ENCODE data around the gene NSG2. TPM values are rescaled to one million over a fixed set of nuclear protein-coding genes. Genes with fewer than 3 reads are reported as not detected.
"Not testable (repeated sequence)": the region's sequence is repeated elsewhere in the genome, so short reads cannot be mapped to it uniquely, and the experiment has no call there.

NSG2 gene
- total RNA-seq, 1 donor, result not detected

GRCh38 chr5:174097486-174098185 lies 52.1 kb downstream of the NSG2 start:
- DNase-seq (ENCODE audit: low read depth), result no peak
- no peak for TF ChIP-seq CTCF (IDR thresholded peaks at IDR 0.05; ENCODE audit: insufficient read depth, low read length)
- H3K4me3 ChIP-seq (ENCODE audit: low read depth, low read length), result no peak overlapping the region

GRCh38 chr5:174098694-174099093 lies 53.2 kb downstream of the NSG2 start:
- H3K4me3 ChIP-seq (ENCODE audit: low read depth, low read length), result no peak overlapping the region
- TF ChIP-seq CTCF (IDR thresholded peaks at IDR 0.05; ENCODE audit: insufficient read depth, low read length), result no peak
- DNase-seq (ENCODE audit: low read depth), result no peak

- DNase-seq (ENCODE audit: low read depth), result no peak
- no peak for TF ChIP-seq CTCF (IDR thresholded peaks at IDR 0.05; ENCODE audit: insufficient read depth, low read length)
- H3K4me3 ChIP-seq (ENCODE audit: low read depth, low read length), result no peak overlapping the region
Observed at GRCh38 chr5:174100490-174100889, 55.0 kb downstream of the NSG2 start.

GRCh38 chr5:174101195-174101730 lies 55.8 kb downstream of the NSG2 start:
- DNase-seq (ENCODE audit: low read depth), result no peak
- no peak for TF ChIP-seq CTCF (IDR thresholded peaks at IDR 0.05; ENCODE audit: insufficient read depth, low read length)
- no peak overlapping the region for H3K4me3 ChIP-seq (ENCODE audit: low read depth, low read length)

GRCh38 chr5:174102574-174102973 lies 57.1 kb downstream of the NSG2 start:
- not testable (repeated sequence) for H3K4me3 ChIP-seq (ENCODE audit: low read depth, low read length); DNase-seq (ENCODE audit: low read depth)

GRCh38 chr5:174106997-174107655 lies 61.6 kb downstream of the NSG2 start:
- TF ChIP-seq CTCF (IDR thresholded peaks at IDR 0.05; ENCODE audit: insufficient read depth, low read length), result no peak
- DNase-seq (ENCODE audit: low read depth), result no peak
- no peak overlapping the region for H3K4me3 ChIP-seq (ENCODE audit: low read depth, low read length)

GRCh38 chr5:174108745-174109144 lies 63.2 kb downstream of the NSG2 start:
- no peak overlapping the region for H3K4me3 ChIP-seq (ENCODE audit: low read depth, low read length)
- TF ChIP-seq CTCF (IDR thresholded peaks at IDR 0.05; ENCODE audit: insufficient read depth, low read length), result no peak
- DNase-seq (ENCODE audit: low read depth), result no peak

All from fibroblast of the aortic adventitia (primary cell).